Eye (tissue), 1 donor: ENCODE measurements around the gene KCNG2.
"Not testable (repeated sequence)": the region's sequence is repeated elsewhere in the genome, so short reads cannot be mapped to it uniquely, and the experiment has no call there.

ENCODE experiments used
- DNase-seq: peaks from one replicate; pipeline ENCODE4 v3.0.0-alpha.2; 2015

Gene KCNG2

GRCh38 chr18:79872527-79873444 lies 75.0 kb downstream of the KCNG2 start:
- DNase-seq, result no peak

GRCh38 chr18:79873449-79874110 lies 75.8 kb downstream of the KCNG2 start:
- peak; percentile 56 for DNase-seq

GRCh38 chr18:79874553-79875530 lies 77.1 kb downstream of the KCNG2 start:
- no peak for DNase-seq

GRCh38 chr18:79875531-79875919 lies 77.8 kb downstream of the KCNG2 start:
- no peak for DNase-seq

GRCh38 chr18:79875931-79876461 lies 78.3 kb downstream of the KCNG2 start:
- no peak for DNase-seq

GRCh38 chr18:79876497-79876896 lies 78.8 kb downstream of the KCNG2 start:
- DNase-seq, result no peak

- peak; percentile 62 for DNase-seq
Measured at GRCh38 chr18:79877163-79878091, 79.7 kb downstream of the KCNG2 start.

- not testable (repeated sequence) for DNase-seq
Measured at GRCh38 chr18:79878246-79878645, 80.5 kb downstream of the KCNG2 start.

- no peak for DNase-seq
Measured at GRCh38 chr18:79878741-79879378, 81.1 kb downstream of the KCNG2 start.

GRCh38 chr18:79879566-79879965 lies 81.8 kb downstream of the KCNG2 start:
- DNase-seq, result no peak

GRCh38 chr18:79881695-79882094 lies 84.0 kb downstream of the KCNG2 start:
- DNase-seq, result no peak

- DNase-seq, result no peak
Measured at GRCh38 chr18:79882522-79883241, 84.9 kb downstream of the KCNG2 start.

- no peak for DNase-seq
Measured at GRCh38 chr18:79883461-79884293, 85.9 kb downstream of the KCNG2 start.

GRCh38 chr18:79884294-79884962 lies 86.7 kb downstream of the KCNG2 start:
- DNase-seq, result no peak

GRCh38 chr18:79884963-79885728 lies 87.4 kb downstream of the KCNG2 start:
- no peak for DNase-seq

GRCh38 chr18:79887181-79888000 lies 89.7 kb downstream of the KCNG2 start:
- no peak for DNase-seq

GRCh38 chr18:79888016-79888415 lies 90.3 kb downstream of the KCNG2 start:
- no peak for DNase-seq
